H1 (cell line): ENCODE measurements around the gene DUSP10. TPM values are rescaled to one million over a fixed set of nuclear protein-coding genes. Genes with fewer than 3 reads are reported as not detected.

Source experiments
- ATF2 ChIP-seq: IDR thresholded peaks from 2 replicates; pipeline ENCODE4 v1.6.1; 2012; ENCODE audit warnings: low read length, inconsistent platforms
- CHD7 ChIP-seq: fragments of 300-600 bp; sonication (generic); IDR thresholded peaks from 2 replicates; pipeline ENCODE4 v1.7.1; 2012; ENCODE audit warnings: low read length, moderate library complexity, mild to moderate bottlenecking, inconsistent platforms; ENCODE audit not compliant: insufficient replicate concordance
- CREB1 ChIP-seq: IDR thresholded peaks from 2 replicates; pipeline ENCODE4 v1.6.1; 2012; ENCODE audit warnings: inconsistent platforms
- FOSL1 ChIP-seq: IDR thresholded peaks from 2 replicates; pipeline ENCODE4 v1.6.1; 2011; ENCODE audit warnings: mild to moderate bottlenecking, low read depth, low read length, moderate library complexity; ENCODE audit not compliant: insufficient read depth
- HDAC2 ChIP-seq, 2 experiments: fragments of 300-600 bp in 1 of 2; sonication (generic) in 1 of 2; IDR thresholded peaks; 2 replicates each; pipeline ENCODE4 v1.6.1; 2011 to 2012; ENCODE audit warnings: low read depth in 2 of 2, low read length in 2 of 2, mild to moderate bottlenecking in 2 of 2, moderate library complexity in 2 of 2, borderline replicate concordance in 1 of 2, inconsistent platforms in 1 of 2
- HDAC6 ChIP-seq: IDR thresholded peaks from one replicate; pipeline ENCODE4 v1.7.1; 2012; ENCODE audit warnings: low read depth, mild to moderate bottlenecking, inconsistent platforms, low read length, moderate library complexity
- KDM1A ChIP-seq: fragments of 200-600, 300-600 bp; sonication (generic); IDR thresholded peaks from 2 replicates; pipeline ENCODE4 v1.7.1; 2016; ENCODE audit warnings: mild to moderate bottlenecking, low read length, borderline replicate concordance
- TCF12 ChIP-seq: IDR thresholded peaks from 2 replicates; pipeline ENCODE4 v1.6.1; 2011; ENCODE audit warnings: low read depth, mild to moderate bottlenecking, low read length
- USF2 ChIP-seq: IDR thresholded peaks from 2 replicates; pipeline ENCODE4 v1.6.1; 2011; ENCODE audit warnings: low read length, improper control_type of control experiment
- polyA plus RNA-seq, 7 experiments: library from polyadenylated mRNA; depleted of rRNA in 3 of 7; stranded (reverse) in 5 of 7; unstranded in 2 of 7; fragments of >200 nt in 5 of 7; fragments of 200-250 nt in 2 of 7; gene quantifications; 1 replicate in 5 of 7; 2 replicates in 1 of 7; 4 replicates in 1 of 7; pipeline versions ENCODE4 v1.2.1 to v1.2.3, GENCODE V29; 2011 to 2013; ENCODE audit warnings: missing spikeins in 2 of 7, mixed read lengths in 2 of 7
- total RNA-seq: library from RNA; stranded (reverse); fragmentation: NEBNext Ultra II Directional; extraction: Animal tissue kit (Norgen Biotek cat#: 25700); gene quantifications from 2 replicates; pipeline ENCODE4 v1.2.1, GENCODE V29; 2021

DUSP10 gene
- total and polyA plus RNA-seq, 2 of the 8 experiments (the other 6 are each of a cell fraction or from before 2014, with no cell fraction given), result 1.2 TPM

GRCh38 chr1:221669441-221669840 lies 72.4 kb downstream of the DUSP10 start (continued):
- TF ChIP-seq CHD7, result no peak
- no peak for TF ChIP-seq KDM1A
- TF ChIP-seq CREB1, result no peak
- TF ChIP-seq TCF12, result no peak
- no peak for TF ChIP-seq HDAC6
- no peak for TF ChIP-seq ATF2
- TF ChIP-seq USF2, result no peak
- TF ChIP-seq FOSL1, result no peak
- no peak for TF ChIP-seq HDAC2 (IDR thresholded peaks at IDR 0.05; ENCODE audit: borderline replicate concordance in 1 of 2, low read depth in 2 of 2, low read length in 2 of 2)
